Hepatocyte (in vitro differentiated cells): ENCODE measurements around the gene CLBA1. TPM values are rescaled to one million over a fixed set of nuclear protein-coding genes. Genes with fewer than 3 reads are reported as not detected.

Experiments
- DNase-seq: peaks from one replicate; pipeline ENCODE4 v3.0.0-alpha.2; 2016; ENCODE audit warnings: low spot score
- H2AFZ ChIP-seq: fragments of 200-600 bp; sonication (generic); 2 replicates; pipeline ENCODE4 v1.6.0; 2016; ENCODE audit warnings: antibody characterized with exemption, mild to moderate bottlenecking
- H3K27ac ChIP-seq: fragments of 200-600 bp; sonication (generic); 2 replicates; pipeline ENCODE4 v1.5.1; 2016; ENCODE audit warnings: mild to moderate bottlenecking
- H3K27me3 ChIP-seq: fragments of 200-600 bp; sonication (generic); 2 replicates; pipeline ENCODE4 v1.6.1; 2016
- H3K36me3 ChIP-seq: fragments of 200-600 bp; sonication (generic); replicated peaks from 2 replicates; pipeline ENCODE4 v1.5.1; 2016; ENCODE audit warnings: low read depth; ENCODE audit not compliant: insufficient read depth
- H3K4me1 ChIP-seq: fragments of 200-600 bp; sonication (generic); 2 replicates; pipeline ENCODE4 v1.5.1; 2016; ENCODE audit warnings: mild to moderate bottlenecking, moderate library complexity; ENCODE audit not compliant: insufficient read depth
- H3K4me2 ChIP-seq: fragments of 200-600 bp; sonication (generic); 2 replicates; pipeline ENCODE4 v1.6.0; 2016
- H3K4me3 ChIP-seq: fragments of 200-600 bp; sonication (generic); 2 replicates; pipeline ENCODE4 v1.5.1; 2016; ENCODE audit warnings: mild to moderate bottlenecking
- H3K79me2 ChIP-seq: fragments of 200-600 bp; sonication (generic); 2 replicates; pipeline ENCODE4 v1.6.0; 2017; ENCODE audit warnings: mild to moderate bottlenecking
- H3K9me2 ChIP-seq: fragments of 200-600 bp; sonication (generic); replicated peaks from 2 replicates; pipeline ENCODE4 v1.6.0; 2017; ENCODE audit warnings: mild to moderate bottlenecking; ENCODE audit not compliant: insufficient read depth
- H3K9me3 ChIP-seq: fragments of 200-600 bp; sonication (generic); 2 replicates; pipeline ENCODE4 v1.5.1; 2016; ENCODE audit warnings: low read depth, mild to moderate bottlenecking
- H4K20me1 ChIP-seq: fragments of 200-600 bp; sonication (generic); 2 replicates; pipeline ENCODE4 v1.6.0; 2016; ENCODE audit warnings: mild to moderate bottlenecking; ENCODE audit not compliant: insufficient read depth, poor library complexity, severe bottlenecking
- EZH2 ChIP-seq: fragments of 200-600 bp; sonication (generic); IDR thresholded peaks from 2 replicates; pipeline ENCODE4 v1.6.1; 2016; ENCODE audit warnings: antibody characterized with exemption, mild to moderate bottlenecking, borderline replicate concordance
- EZH2phosphoT487 ChIP-seq: fragments of 200-600 bp; sonication (generic); IDR thresholded peaks from one replicate; pipeline ENCODE4 v1.6.1; 2018; ENCODE audit warnings: antibody characterized with exemption, mild to moderate bottlenecking, low read depth, moderate library complexity; ENCODE audit not compliant: unreplicated experiment, severe bottlenecking
- WGBS: methylation state at CpG from one replicate; pipeline ENCODE4 v1.1.6; 2016; ENCODE audit warnings: low lambda C conversion rate; ENCODE audit errors: missing lambda C conversion rate; 5-methylcytosine and 5-hydroxymethylcytosine counted together
- polyA plus RNA-seq: library from polyadenylated mRNA; unstranded; fragments of >200 nt; fragmentation: Nextera tagmentation; extraction: Ambion mirVana; gene quantifications from 2 replicates; pipeline ENCODE4 v1.2.1, GENCODE V29; 2016
- total RNA-seq: library from RNA; depleted of rRNA; stranded (reverse); fragments of >200 nt; gene quantifications from 2 replicates; pipeline ENCODE4 v1.2.3, GENCODE V29; 2014
- TF ChIP-seq, protein P1 (sequence below): fragments of 200-600 bp; sonication (generic); IDR thresholded peaks from 2 replicates; pipeline ENCODE4 v1.5.1; 2016; ENCODE audit warnings: antibody characterized with exemption, mild to moderate bottlenecking; ENCODE audit not compliant: poor library complexity

CLBA1 gene
- total and polyA plus RNA-seq, 2 experiments from 2014 or later: 6.4 to 9.3 TPM

DNA sequence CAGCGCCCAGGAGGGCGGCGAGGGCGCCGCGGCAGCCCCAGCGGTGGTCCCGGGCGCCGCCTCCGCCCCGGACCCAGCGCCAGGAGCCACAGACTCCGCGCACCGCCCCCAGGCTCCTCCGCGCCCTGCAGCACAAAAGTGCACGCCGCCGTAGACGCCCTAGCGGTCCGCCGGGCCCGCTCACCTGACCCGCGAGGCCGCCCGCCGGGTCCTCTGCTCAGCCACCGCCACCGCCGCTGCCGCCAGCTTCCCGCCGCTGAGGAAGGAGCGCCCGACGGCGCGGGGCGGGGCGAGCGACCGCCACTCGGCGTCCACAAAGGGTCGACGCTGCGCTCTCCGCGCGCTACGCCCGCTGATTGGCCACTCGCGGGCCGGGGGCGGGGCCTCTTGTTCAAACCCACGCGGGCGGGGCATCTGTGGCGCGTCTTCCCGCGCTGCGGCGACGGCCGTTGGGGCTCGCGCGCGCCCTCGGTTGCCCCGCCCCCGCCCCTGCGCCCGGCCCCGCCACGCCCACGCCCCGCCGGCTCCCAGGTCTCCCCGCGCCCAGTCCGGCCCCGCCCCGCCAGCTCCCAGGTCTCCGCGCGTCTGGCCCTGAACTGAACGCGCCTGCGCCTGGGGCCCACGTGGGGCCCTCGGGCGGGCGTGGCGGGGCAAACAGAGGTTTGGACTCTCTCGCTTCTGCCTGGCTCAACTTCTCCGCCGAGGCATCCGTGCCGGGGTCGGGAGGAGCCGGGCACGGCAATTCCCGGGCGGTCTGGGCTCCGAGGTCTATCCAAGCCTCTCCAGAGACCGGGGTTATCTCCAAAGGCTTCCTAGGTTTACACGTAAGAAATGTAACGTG is 35.4 kb downstream of the CLBA1 start, which contains the start of gene CDCA4:
CDCA4 (minus strand) TSS at position 269 of the 841 bp plus-strand sequence. CDS start 9,154 bp downstream, outside the sequence.
- Histone ChIP-seq H2AFZ (peak within 1 kb of the TSS; percentile 95), H3K27me3 (no peaks in the 10 kb centered on the region), H3K36me3 (no peaks in the 10 kb centered on the region), H3K27ac (peak within 1 kb of the TSS; percentile 92), H3K4me1 (peaks cover 16% of the 10 kb centered on the region), H3K79me2 (peaks cover 49% of the 10 kb centered on the region), H3K9me3 (no peaks in the 10 kb centered on the region), H3K9me2 (no peaks in the 10 kb centered on the region), H3K4me3 (peak within 1 kb of the TSS; percentile 80), H4K20me1 (peaks cover 12% of the 10 kb centered on the region), H3K4me2 (peak within 1 kb of the TSS; percentile 93)
- peak; percentile 99 for DNase-seq
- under 1% methylated on average over 49 of the region's 115 CpGs for WGBS
- TF ChIP-seq, protein P1, sequence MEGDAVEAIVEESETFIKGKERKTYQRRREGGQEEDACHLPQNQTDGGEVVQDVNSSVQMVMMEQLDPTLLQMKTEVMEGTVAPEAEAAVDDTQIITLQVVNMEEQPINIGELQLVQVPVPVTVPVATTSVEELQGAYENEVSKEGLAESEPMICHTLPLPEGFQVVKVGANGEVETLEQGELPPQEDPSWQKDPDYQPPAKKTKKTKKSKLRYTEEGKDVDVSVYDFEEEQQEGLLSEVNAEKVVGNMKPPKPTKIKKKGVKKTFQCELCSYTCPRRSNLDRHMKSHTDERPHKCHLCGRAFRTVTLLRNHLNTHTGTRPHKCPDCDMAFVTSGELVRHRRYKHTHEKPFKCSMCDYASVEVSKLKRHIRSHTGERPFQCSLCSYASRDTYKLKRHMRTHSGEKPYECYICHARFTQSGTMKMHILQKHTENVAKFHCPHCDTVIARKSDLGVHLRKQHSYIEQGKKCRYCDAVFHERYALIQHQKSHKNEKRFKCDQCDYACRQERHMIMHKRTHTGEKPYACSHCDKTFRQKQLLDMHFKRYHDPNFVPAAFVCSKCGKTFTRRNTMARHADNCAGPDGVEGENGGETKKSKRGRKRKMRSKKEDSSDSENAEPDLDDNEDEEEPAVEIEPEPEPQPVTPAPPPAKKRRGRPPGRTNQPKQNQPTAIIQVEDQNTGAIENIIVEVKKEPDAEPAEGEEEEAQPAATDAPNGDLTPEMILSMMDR: no peak
- TF ChIP-seq EZH2phosphoT487: no peak
- TF ChIP-seq EZH2: no peak

DNA sequence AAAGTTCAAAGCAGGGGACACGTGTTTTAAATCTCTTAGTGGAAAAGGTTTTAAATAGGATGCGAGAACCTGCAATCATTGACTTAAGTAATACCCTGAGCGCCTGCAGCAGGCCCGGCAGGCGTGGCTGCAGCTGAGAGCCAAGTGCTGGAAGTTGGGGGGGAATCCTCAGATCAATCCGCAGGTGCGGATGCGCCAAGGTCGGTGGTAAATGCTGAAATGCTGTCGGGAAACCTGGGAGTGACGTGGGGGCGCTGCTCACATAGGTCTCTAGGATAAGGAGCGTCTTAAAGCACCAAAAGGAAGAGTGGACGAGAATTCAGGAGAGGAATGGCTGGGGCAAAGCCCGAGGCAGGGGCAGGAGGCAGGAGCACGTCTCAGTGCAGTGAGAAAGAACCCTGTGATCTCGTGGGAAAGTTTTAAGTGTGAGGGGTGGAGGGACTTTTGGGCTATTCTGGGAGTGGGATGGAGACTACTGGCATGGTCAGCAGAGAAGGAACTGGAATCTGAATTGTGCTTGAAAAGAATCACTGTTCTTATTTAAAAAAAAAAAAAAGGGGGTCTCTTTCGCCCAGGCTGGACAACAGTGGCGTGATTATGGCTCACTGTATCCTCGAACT is 36.2 kb downstream of the CLBA1 start:
- H3K36me3 ChIP-seq: no peaks in the 10 kb centered on the region
- TF ChIP-seq, protein P1: peak; percentile 35
- TF ChIP-seq EZH2: no peak
- peak overlapping the region; percentile 95 for H2AFZ ChIP-seq
- peaks cover 42% of the 10 kb centered on the region for H3K79me2 ChIP-seq
- peak overlapping the region; percentile 54 for H3K4me3 ChIP-seq
- DNase-seq: peak; percentile 73
- no peaks in the 10 kb centered on the region for H3K9me2 ChIP-seq
- no peaks in the 10 kb centered on the region for H3K27me3 ChIP-seq
- WGBS: 12% methylated on average over 20 of the region's 20 CpGs
- H4K20me1 ChIP-seq: peaks cover 12% of the 10 kb centered on the region
- H3K9me3 ChIP-seq: no peaks in the 10 kb centered on the region
- H3K27ac ChIP-seq: peak overlapping the region; percentile 91
- peaks cover 16% of the 10 kb centered on the region for H3K4me1 ChIP-seq
- peak overlapping the region; percentile 87 for H3K4me2 ChIP-seq

DNA sequence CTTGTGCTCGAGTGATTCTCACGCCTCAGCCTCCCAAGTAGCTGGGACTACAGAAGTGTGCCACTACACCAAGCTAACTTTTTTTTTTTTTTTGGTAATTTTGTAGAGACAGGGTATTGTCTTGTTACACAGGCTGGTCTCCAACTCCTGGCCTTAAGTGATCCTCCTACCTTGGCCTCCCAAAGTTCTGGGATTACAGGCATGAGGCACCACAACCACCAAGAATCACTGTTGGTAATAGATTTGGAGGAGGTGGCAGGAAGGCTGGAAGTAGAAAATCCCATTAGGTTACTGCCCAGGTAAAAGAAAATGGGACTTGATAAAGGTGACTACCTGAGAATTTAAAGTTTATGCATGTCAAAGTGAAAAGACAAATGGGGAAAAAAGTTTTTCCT is 36.7 kb downstream of the CLBA1 start:
- H3K36me3 ChIP-seq: no peaks in the 10 kb centered on the region
- H3K4me3 ChIP-seq: no peak overlapping the region
- H4K20me1 ChIP-seq: peaks cover 12% of the 10 kb centered on the region
- DNase-seq: no peak
- H3K9me3 ChIP-seq: no peaks in the 10 kb centered on the region
- TF ChIP-seq, protein P1: no peak
- TF ChIP-seq EZH2 (no peak), EZH2phosphoT487 (no peak)
- 90% methylated on average over 2 of the region's 2 CpGs for WGBS
- H3K27me3 ChIP-seq: no peaks in the 10 kb centered on the region
- H3K9me2 ChIP-seq: no peaks in the 10 kb centered on the region
- H3K4me1 ChIP-seq: peaks cover 16% of the 10 kb centered on the region
- peaks cover 37% of the 10 kb centered on the region for H3K79me2 ChIP-seq
- H2AFZ ChIP-seq: no peak overlapping the region
- H3K27ac ChIP-seq: peak overlapping the region; percentile 91
- peak overlapping the region; percentile 87 for H3K4me2 ChIP-seq
